Neuronal stem cell (in vitro differentiated cells): ENCODE measurements around the gene TNS1.
A peak's percentile ranks its signal among the peaks of the same experiment; 100 is the strongest.

Source experiments
- DNase-seq: peaks from one replicate; pipeline ENCODE4 v3.0.0-alpha.2; 2013; ENCODE audit warnings: low spot score
- H2AFZ ChIP-seq: one replicate; pipeline ENCODE4 v1.6.1; 2013; ENCODE audit warnings: mild to moderate bottlenecking, low read length, inconsistent platforms
- H2AK5ac ChIP-seq: 2 replicates; pipeline ENCODE4 v1.6.1; 2013; ENCODE audit warnings: low read depth, mild to moderate bottlenecking, inconsistent platforms, low read length, moderate library complexity, mixed read lengths
- H2BK120ac ChIP-seq: 2 replicates; pipeline ENCODE4 v1.6.1; 2013; ENCODE audit warnings: low read depth, mild to moderate bottlenecking, inconsistent platforms, low read length, moderate library complexity, mixed read lengths
- H2BK12ac ChIP-seq: one replicate; pipeline ENCODE4 v1.6.1; 2013; ENCODE audit warnings: low read length, inconsistent platforms
- H2BK15ac ChIP-seq: 2 replicates; pipeline ENCODE4 v1.6.1; 2013; ENCODE audit warnings: mild to moderate bottlenecking, low read length, inconsistent platforms, mixed read lengths
- H2BK5ac ChIP-seq: one replicate; pipeline ENCODE4 v1.6.1; 2013; ENCODE audit warnings: inconsistent platforms, mild to moderate bottlenecking, low read length, moderate library complexity
- H3K14ac ChIP-seq: one replicate; pipeline ENCODE4 v1.6.1; 2013; ENCODE audit warnings: low read length, inconsistent platforms
- H3K18ac ChIP-seq: 2 replicates; pipeline ENCODE4 v1.6.1; 2013; ENCODE audit warnings: low read length, inconsistent platforms
- H3K23ac ChIP-seq: 2 replicates; pipeline ENCODE4 v1.6.1; 2013; ENCODE audit warnings: low read depth, mild to moderate bottlenecking, mixed read lengths, low read length, inconsistent platforms; ENCODE audit not compliant: poor library complexity
- H3K27ac ChIP-seq: replicated peaks from 3 replicates; pipeline ENCODE4 v1.5.1; 2013; ENCODE audit warnings: low read length, inconsistent platforms
- H3K27me3 ChIP-seq, 3 experiments: 2 replicates each; pipeline ENCODE4 v1.6.1; 2013; ENCODE audit warnings: low read length in 3 of 3, mild to moderate bottlenecking in 2 of 3, inconsistent platforms in 1 of 3, low read depth in 1 of 3, mixed read lengths in 1 of 3, moderate library complexity in 1 of 3; ENCODE audit not compliant: control insufficient read depth in 3 of 3, insufficient read depth in 3 of 3
- H3K36me3 ChIP-seq, 2 donors: replicated peaks in 1 of 2; 2 replicates each; pipeline ENCODE4 v1.6.1; 2013; ENCODE audit warnings: low read length in 2 of 2; ENCODE audit not compliant: control insufficient read depth in 2 of 2, insufficient read depth in 2 of 2
- H3K4ac ChIP-seq: 2 replicates; pipeline ENCODE4 v1.6.1; 2013; ENCODE audit warnings: inconsistent platforms, mild to moderate bottlenecking, low read length, moderate library complexity
- H3K4me1 ChIP-seq, 2 donors: 1 replicate in 1 of 2; 2 replicates in 1 of 2; pipeline ENCODE4 v1.6.1; 2013; ENCODE audit warnings: low read length in 2 of 2, low read depth in 1 of 2; ENCODE audit not compliant: control insufficient read depth in 2 of 2, insufficient read depth in 1 of 2
- H3K4me2 ChIP-seq: one replicate; pipeline ENCODE4 v1.6.1; 2013; ENCODE audit warnings: mild to moderate bottlenecking, low read length, inconsistent platforms; ENCODE audit not compliant: insufficient read depth, poor library complexity, severe bottlenecking
- H3K4me3 ChIP-seq, 2 donors: 2 replicates each; pipeline ENCODE4 v1.5.1; 2013; ENCODE audit warnings: low read length in 2 of 2, mild to moderate bottlenecking in 2 of 2, inconsistent platforms in 1 of 2, moderate library complexity in 1 of 2
- H3K79me1 ChIP-seq: one replicate; pipeline ENCODE4 v1.6.1; 2013; ENCODE audit warnings: low read depth, mild to moderate bottlenecking, inconsistent platforms, low read length, moderate library complexity
- H3K9ac ChIP-seq: one replicate; pipeline ENCODE4 v1.6.1; 2013; ENCODE audit warnings: mild to moderate bottlenecking, low read depth, low read length, inconsistent platforms; ENCODE audit not compliant: poor library complexity
- H3K9me3 ChIP-seq, 2 donors: replicated peaks in 1 of 2; 2 replicates each; pipeline versions ENCODE3 to v1.6.1; 2013; ENCODE audit warnings: low read length in 2 of 2, mild to moderate bottlenecking in 2 of 2, inconsistent platforms in 1 of 2, low read depth in 1 of 2, mixed read lengths in 1 of 2, moderate library complexity in 1 of 2; ENCODE audit not compliant: control insufficient read depth in 2 of 2, insufficient read depth in 1 of 2
- H4K8ac ChIP-seq: one replicate; pipeline ENCODE4 v1.6.1; 2013; ENCODE audit warnings: low read depth, mild to moderate bottlenecking, inconsistent platforms, low read length, moderate library complexity
- H4K91ac ChIP-seq: one replicate; pipeline ENCODE4 v1.6.1; 2013; ENCODE audit warnings: low read length, low read depth, mild to moderate bottlenecking, inconsistent platforms; ENCODE audit not compliant: poor library complexity
- WGBS, 2 donors: extraction: QIAGEN DNeasy Blood & Tissue Kit; methylation state at CpG; one replicate each; pipeline ENCODE4 v1.1.7; 2013; ENCODE audit warnings: missing lambda C conversion rate in 2 of 2, mixed read lengths in 1 of 2; ENCODE audit not compliant: insufficient read length in 2 of 2, insufficient replicate concordance in 1 of 2; ENCODE audit errors: extremely low coverage in 2 of 2; 5-methylcytosine and 5-hydroxymethylcytosine counted together

Gene TNS1

GRCh38 chr2:217937446-217937845 is 65.3 kb downstream of the TNS1 start:
- H3K79me1 ChIP-seq = no peaks in the 10 kb centered on the region
- no peaks in the 10 kb centered on the region for H3K27me3 ChIP-seq
- H2BK15ac ChIP-seq = no peak overlapping the region
- no peak overlapping the region for H2BK12ac ChIP-seq
- H3K9me3 ChIP-seq = no peaks in the 10 kb centered on the region
- no peak overlapping the region for H2AK5ac ChIP-seq
- no peak overlapping the region for H2BK5ac ChIP-seq
- H3K9ac ChIP-seq = no peak overlapping the region
- no peak overlapping the region for H4K91ac ChIP-seq
- H3K14ac ChIP-seq = no peak overlapping the region
- no peak overlapping the region for H2AFZ ChIP-seq
- H4K8ac ChIP-seq = no peak overlapping the region
- no peak overlapping the region for H3K27ac ChIP-seq
- no peak overlapping the region for H2BK120ac ChIP-seq
- H3K4ac ChIP-seq = no peak overlapping the region
- no peak overlapping the region for H3K4me3 ChIP-seq
- no peak overlapping the region for H3K18ac ChIP-seq
- WGBS, 2 donors = no CpG with 5 or more reads among the region's 8 CpGs
- no peak for DNase-seq
- no peak overlapping the region for H3K4me2 ChIP-seq
- peaks cover 0 to 8% of the 10 kb centered on the region in 2 donors for H3K4me1 ChIP-seq
- H3K36me3 ChIP-seq = no peaks in the 10 kb centered on the region
- H3K23ac ChIP-seq = no peak overlapping the region

- no CpG with 5 or more reads among the region's 10 CpGs for WGBS, 2 donors
- Histone ChIP-seq H3K9me3 (no peaks in the 10 kb centered on the region), H3K4me1 (peaks cover 0 to 8% of the 10 kb centered on the region in 2 donors)
Measured at GRCh38 chr2:217936952-217937351, 65.8 kb downstream of the TNS1 start.

GRCh38 chr2:217935901-217936684 is 66.7 kb downstream of the TNS1 start:
- Histone ChIP-seq H2BK15ac (no peak overlapping the region), H3K18ac (peak overlapping the region; percentile 54), H3K4me2 (no peak overlapping the region), H3K27me3 (no peaks in the 10 kb centered on the region), H2BK120ac (no peak overlapping the region), H3K79me1 (no peaks in the 10 kb centered on the region), H3K9me3 (no peaks in the 10 kb centered on the region), H3K27ac (no peak overlapping the region), H2BK12ac (no peak overlapping the region), H3K9ac (peak overlapping the region; percentile 35), H3K4me3 (no peak overlapping the region), H3K4ac (no peak overlapping the region), H3K23ac (no peak overlapping the region), H3K4me1 (peaks cover 0 to 8% of the 10 kb centered on the region in 2 donors), H2AK5ac (peak overlapping the region; percentile 39), H3K14ac (no peak overlapping the region), H3K36me3 (no peaks in the 10 kb centered on the region), H4K8ac (no peak overlapping the region), H4K91ac (no peak overlapping the region), H2BK5ac (no peak overlapping the region), H2AFZ (no peak overlapping the region)
- no peak for DNase-seq
- no CpG with 5 or more reads among the region's 10 CpGs for WGBS, 2 donors

More at GRCh38 chr2:217936952-217937351, 65.8 kb downstream of the TNS1 start:
- Histone ChIP-seq H2BK5ac (no peak overlapping the region), H4K91ac (no peak overlapping the region), H3K36me3 (no peaks in the 10 kb centered on the region), H3K4me2 (no peak overlapping the region), H3K79me1 (no peaks in the 10 kb centered on the region), H3K27ac (no peak overlapping the region), H3K4me3 (no peak overlapping the region), H3K18ac (no peak overlapping the region), H2BK120ac (no peak overlapping the region), H2AK5ac (no peak overlapping the region), H3K27me3 (no peaks in the 10 kb centered on the region), H3K4ac (no peak overlapping the region), H3K14ac (no peak overlapping the region), H2BK15ac (no peak overlapping the region), H3K23ac (no peak overlapping the region), H2BK12ac (no peak overlapping the region), H3K9ac (no peak overlapping the region), H2AFZ (no peak overlapping the region), H4K8ac (no peak overlapping the region)
- DNase-seq = no peak

GRCh38 chr2:217935235-217935879 is 67.4 kb downstream of the TNS1 start:
- Histone ChIP-seq H3K27me3 (no peaks in the 10 kb centered on the region), H2BK5ac (no peak overlapping the region), H2AK5ac (peak overlapping the region; percentile 39), H3K23ac (no peak overlapping the region), H2BK12ac (peak overlapping the region; percentile 12), H3K27ac (no peak overlapping the region), H3K4ac (no peak overlapping the region), H3K4me3 (no peak overlapping the region), H4K8ac (no peak overlapping the region), H3K18ac (peak overlapping the region; percentile 62), H3K36me3 (no peaks in the 10 kb centered on the region), H3K9me3 (no peaks in the 10 kb centered on the region), H3K14ac (no peak overlapping the region), H3K4me1 (peaks cover 0 to 8% of the 10 kb centered on the region in 2 donors), H3K9ac (peak overlapping the region; percentile 35), H2AFZ (no peak overlapping the region), H2BK15ac (no peak overlapping the region), H2BK120ac (no peak overlapping the region), H4K91ac (no peak overlapping the region), H3K79me1 (no peaks in the 10 kb centered on the region), H3K4me2 (no peak overlapping the region)
- WGBS, 2 donors = no CpG with 5 or more reads among the region's 7 CpGs
- DNase-seq = no peak
